ENCODE results near the gene FBXO30. TPM values are rescaled to one million over a fixed set of nuclear protein-coding genes. Genes with fewer than 3 reads are reported as not detected.

Gene FBXO30
- total RNA-seq, 1 experiment from 2014 or later = 12.2 TPM

DNA sequence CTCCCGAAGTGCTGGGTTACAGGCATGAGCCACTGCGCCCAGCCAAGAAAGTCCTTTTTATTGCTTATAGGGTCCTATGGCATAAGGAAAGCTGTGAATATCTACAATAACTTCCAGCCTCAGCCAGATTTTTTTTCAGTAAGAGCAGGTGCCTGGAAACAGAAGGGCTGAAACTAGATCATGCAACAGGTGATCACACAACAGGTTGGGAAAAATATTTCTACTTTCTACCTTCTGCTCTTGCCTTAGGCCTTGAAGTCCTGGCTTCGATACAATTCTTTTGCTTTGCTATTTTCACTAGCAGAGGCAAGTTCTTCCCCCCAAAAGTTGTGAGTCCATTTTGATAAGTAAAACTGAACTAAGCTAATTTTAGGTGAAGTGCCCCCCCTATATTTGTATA, 9.7 kb upstream of the FBXO30 start:
- POLR2A ChIA-PET (ENCODE audit: low non-redundant PET) = interaction anchor here (0.6 kb wide), 1 partner anchor 10 kb away, joined by 8 read pairs; the partner anchor contains the start of gene FBXO30
- Histone ChIP-seq H3K4me1 (ENCODE audit: insufficient read depth, low read length, poor library complexity, severe bottlenecking) (no peaks in the 10 kb centered on the region), H3K9me3 (ENCODE audit: low read depth, low read length, poor library complexity, severe bottlenecking) (no peaks in the 10 kb centered on the region), H3K36me3 (ENCODE audit: insufficient read depth, low read length, poor library complexity, severe bottlenecking) (no peaks in the 10 kb centered on the region), H3K27me3 (replicated peaks; ENCODE audit: insufficient read depth, low read depth, low read length, poor library complexity) (no peaks in the 10 kb centered on the region), H3K4me3 (ENCODE audit: low read depth, low read length, poor library complexity, severe bottlenecking) (no peak overlapping the region), H3K27ac (ENCODE audit: low read depth, low read length, poor library complexity, severe bottlenecking) (no peak overlapping the region)
- BruUV-seq (replicated peaks) = no TSS peak
- intact Hi-C loops (cut with micrococcal nuclease; ENCODE audit: unreplicated experiment) = no loop called here
- DNase-seq (ENCODE audit: low spot score) = no peak
- CTCF ChIA-PET = no interaction called here
- no peak for TF ChIP-seq EZH2 (IDR thresholded peaks at IDR 0.05; ENCODE audit: borderline replicate concordance, low read depth, low read length, poor library complexity, severe bottlenecking)

DNA sequence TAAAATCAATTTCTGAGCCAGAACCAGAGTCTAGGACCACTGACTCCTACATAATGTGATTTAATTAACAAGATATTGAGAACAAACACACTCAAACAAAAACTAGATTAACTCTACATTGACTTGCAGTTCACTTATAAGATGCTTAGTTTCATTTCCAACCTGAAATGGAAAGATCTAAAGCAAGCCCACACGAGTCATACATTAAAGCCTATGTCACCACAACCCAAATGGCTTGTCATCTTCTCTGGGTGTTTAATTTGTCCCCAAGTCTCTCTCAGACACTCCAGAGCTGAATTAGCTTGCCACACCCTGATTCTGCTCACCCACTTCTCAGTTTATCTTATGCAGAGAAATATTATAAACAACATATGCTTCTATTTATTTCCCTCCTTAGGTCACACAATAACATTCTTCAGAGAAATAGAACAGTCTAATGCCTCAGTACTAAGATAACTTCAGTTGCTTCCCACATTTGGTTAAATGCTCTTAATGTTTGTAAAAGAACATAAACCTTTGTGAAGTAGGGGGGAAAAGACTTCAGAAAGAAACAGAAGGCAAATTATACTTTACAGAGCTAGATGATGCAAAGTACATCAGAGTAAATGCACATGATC, 8.8 kb upstream of the FBXO30 start:
- Histone ChIP-seq H3K36me3 (ENCODE audit: insufficient read depth, low read length, poor library complexity, severe bottlenecking) (no peaks in the 10 kb centered on the region), H3K4me1 (ENCODE audit: insufficient read depth, low read length, poor library complexity, severe bottlenecking) (no peaks in the 10 kb centered on the region), H3K4me3 (ENCODE audit: low read depth, low read length, poor library complexity, severe bottlenecking) (no peak overlapping the region), H3K27me3 (replicated peaks; ENCODE audit: insufficient read depth, low read depth, low read length, poor library complexity) (no peaks in the 10 kb centered on the region), H3K27ac (ENCODE audit: low read depth, low read length, poor library complexity, severe bottlenecking) (no peak overlapping the region), H3K9me3 (ENCODE audit: low read depth, low read length, poor library complexity, severe bottlenecking) (no peaks in the 10 kb centered on the region)
- DNase-seq (ENCODE audit: low spot score) = no peak
- TF ChIP-seq, protein P1, sequence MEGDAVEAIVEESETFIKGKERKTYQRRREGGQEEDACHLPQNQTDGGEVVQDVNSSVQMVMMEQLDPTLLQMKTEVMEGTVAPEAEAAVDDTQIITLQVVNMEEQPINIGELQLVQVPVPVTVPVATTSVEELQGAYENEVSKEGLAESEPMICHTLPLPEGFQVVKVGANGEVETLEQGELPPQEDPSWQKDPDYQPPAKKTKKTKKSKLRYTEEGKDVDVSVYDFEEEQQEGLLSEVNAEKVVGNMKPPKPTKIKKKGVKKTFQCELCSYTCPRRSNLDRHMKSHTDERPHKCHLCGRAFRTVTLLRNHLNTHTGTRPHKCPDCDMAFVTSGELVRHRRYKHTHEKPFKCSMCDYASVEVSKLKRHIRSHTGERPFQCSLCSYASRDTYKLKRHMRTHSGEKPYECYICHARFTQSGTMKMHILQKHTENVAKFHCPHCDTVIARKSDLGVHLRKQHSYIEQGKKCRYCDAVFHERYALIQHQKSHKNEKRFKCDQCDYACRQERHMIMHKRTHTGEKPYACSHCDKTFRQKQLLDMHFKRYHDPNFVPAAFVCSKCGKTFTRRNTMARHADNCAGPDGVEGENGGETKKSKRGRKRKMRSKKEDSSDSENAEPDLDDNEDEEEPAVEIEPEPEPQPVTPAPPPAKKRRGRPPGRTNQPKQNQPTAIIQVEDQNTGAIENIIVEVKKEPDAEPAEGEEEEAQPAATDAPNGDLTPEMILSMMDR (conservative IDR thresholded peaks at IDR 0.05; ENCODE audit: low read depth, low read length) = no peak
- TF ChIP-seq EZH2 (IDR thresholded peaks at IDR 0.05; ENCODE audit: borderline replicate concordance, low read depth, low read length, poor library complexity, severe bottlenecking) = no peak
- BruUV-seq (replicated peaks) = no TSS peak
- intact Hi-C loops (cut with micrococcal nuclease; ENCODE audit: unreplicated experiment) = no loop called here
- POLR2A ChIA-PET (ENCODE audit: low non-redundant PET) = interaction anchor here (0.6 kb wide), 1 partner anchor 9 kb away, joined by 8 read pairs; the partner anchor contains the start of gene FBXO30
- CTCF ChIA-PET = no interaction called here

DNA sequence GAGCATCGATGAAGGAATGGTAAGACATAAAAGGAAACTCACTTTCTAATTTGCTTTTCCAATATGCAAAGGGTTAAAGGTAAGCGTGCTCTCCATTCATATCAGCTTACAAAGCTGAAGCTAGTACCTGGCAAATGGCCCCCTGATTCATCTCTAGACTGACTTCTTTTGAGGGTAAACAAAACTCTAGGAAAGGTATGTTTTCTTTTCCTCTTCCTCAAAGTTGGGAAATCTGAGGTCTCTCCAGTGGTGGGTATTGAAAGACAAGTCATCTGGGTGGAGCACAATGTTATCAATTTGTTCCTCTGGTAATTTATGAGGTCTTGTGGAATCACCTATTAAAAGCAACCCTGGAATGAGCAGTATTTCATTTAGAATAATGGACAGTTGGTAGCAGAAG, 7.9 kb upstream of the FBXO30 start:
- intact Hi-C loops (cut with micrococcal nuclease; ENCODE audit: unreplicated experiment) = no loop called here
- Histone ChIP-seq H3K27me3 (replicated peaks; ENCODE audit: insufficient read depth, low read depth, low read length, poor library complexity) (no peaks in the 10 kb centered on the region), H3K4me3 (ENCODE audit: low read depth, low read length, poor library complexity, severe bottlenecking) (no peak overlapping the region), H3K4me1 (ENCODE audit: insufficient read depth, low read length, poor library complexity, severe bottlenecking) (no peaks in the 10 kb centered on the region), H3K27ac (ENCODE audit: low read depth, low read length, poor library complexity, severe bottlenecking) (no peak overlapping the region), H3K9me3 (ENCODE audit: low read depth, low read length, poor library complexity, severe bottlenecking) (no peaks in the 10 kb centered on the region), H3K36me3 (ENCODE audit: insufficient read depth, low read length, poor library complexity, severe bottlenecking) (no peaks in the 10 kb centered on the region)
- CTCF ChIA-PET = no interaction called here
- no TSS peak for BruUV-seq (replicated peaks)
- no peak for TF ChIP-seq EZH2 (IDR thresholded peaks at IDR 0.05; ENCODE audit: borderline replicate concordance, low read depth, low read length, poor library complexity, severe bottlenecking)
- TF ChIP-seq, protein P1 (conservative IDR thresholded peaks at IDR 0.05; ENCODE audit: low read depth, low read length) = no peak
- POLR2A ChIA-PET (ENCODE audit: low non-redundant PET) = no interaction called here
- DNase-seq (ENCODE audit: low spot score) = no peak

DNA sequence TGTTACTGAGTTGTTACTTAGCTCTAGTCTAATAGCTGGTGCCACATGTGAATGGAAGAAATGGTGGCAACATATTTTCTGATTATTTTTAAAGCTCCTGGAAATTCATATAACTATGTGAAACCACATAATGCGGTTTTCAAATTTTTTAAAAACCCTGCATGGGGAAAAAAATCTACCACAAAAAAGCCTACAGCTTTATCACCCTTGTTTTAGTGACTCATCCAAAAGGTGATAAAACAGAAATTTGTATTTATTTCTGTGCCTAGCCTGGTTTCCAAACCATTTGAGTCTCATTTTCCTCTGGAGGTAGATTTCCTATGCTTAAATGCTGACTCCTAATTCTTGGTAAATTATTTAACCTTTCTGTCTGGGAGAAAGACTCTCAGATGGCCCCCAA, 5.4 kb upstream of the FBXO30 start:
- intact Hi-C loops (cut with micrococcal nuclease; ENCODE audit: unreplicated experiment) = no loop called here
- no peak for TF ChIP-seq EZH2 (IDR thresholded peaks at IDR 0.05; ENCODE audit: borderline replicate concordance, low read depth, low read length, poor library complexity, severe bottlenecking)
- TF ChIP-seq, protein P1 (conservative IDR thresholded peaks at IDR 0.05; ENCODE audit: low read depth, low read length) = no peak
- H3K36me3 ChIP-seq (ENCODE audit: insufficient read depth, low read length, poor library complexity, severe bottlenecking) = no peaks in the 10 kb centered on the region
- H3K9me3 ChIP-seq (ENCODE audit: low read depth, low read length, poor library complexity, severe bottlenecking) = no peaks in the 10 kb centered on the region
- no TSS peak for BruUV-seq (replicated peaks)
- POLR2A ChIA-PET (ENCODE audit: low non-redundant PET) = no interaction called here
- no peak overlapping the region for H3K4me3 ChIP-seq (ENCODE audit: low read depth, low read length, poor library complexity, severe bottlenecking)
- CTCF ChIA-PET = no interaction called here
- no peaks in the 10 kb centered on the region for H3K27me3 ChIP-seq (replicated peaks; ENCODE audit: insufficient read depth, low read depth, low read length, poor library complexity)
- DNase-seq (ENCODE audit: low spot score) = no peak
- peaks cover 5% of the 10 kb centered on the region for H3K4me1 ChIP-seq (ENCODE audit: insufficient read depth, low read length, poor library complexity, severe bottlenecking)
- H3K27ac ChIP-seq (ENCODE audit: low read depth, low read length, poor library complexity, severe bottlenecking) = no peak overlapping the region

All from A673 (cell line).